ENCODE measurements around the gene EIF2B2. TPM values are rescaled to one million over a fixed set of nuclear protein-coding genes. Genes with fewer than 3 reads are reported as not detected.

Gene EIF2B2
- total RNA-seq, 4 donors from 2014 or later = 19.0 to 33.0 (median 26.3) TPM

GRCh38 chr14:75050852-75051555 lies 48.3 kb downstream of the EIF2B2 start, which contains the start of gene MLH3:
Gene MLH3, minus strand, starts transcription at chr14:75051467. Its CDS starts 1,812 bp downstream, at chr14:75049655.
- TF ChIP-seq CTCF (IDR thresholded peaks at IDR 0.05; ENCODE audit: low read depth) = no peak

GRCh38 chr14:75051556-75051899 lies 48.8 kb downstream of the EIF2B2 start:
- no peak for TF ChIP-seq CTCF (IDR thresholded peaks at IDR 0.05; ENCODE audit: low read depth)

GRCh38 chr14:75053396-75054291 lies 50.9 kb downstream of the EIF2B2 start:
- no peak for TF ChIP-seq CTCF (IDR thresholded peaks at IDR 0.05; ENCODE audit: low read depth)

- TF ChIP-seq CTCF (IDR thresholded peaks at IDR 0.05; ENCODE audit: low read depth) = no peak
Observed at GRCh38 chr14:75054421-75054820, 51.7 kb downstream of the EIF2B2 start.

GRCh38 chr14:75059642-75060041 lies 56.9 kb downstream of the EIF2B2 start:
- TF ChIP-seq CTCF (IDR thresholded peaks at IDR 0.05; ENCODE audit: low read depth) = no peak

GRCh38 chr14:75060420-75060819 lies 57.7 kb downstream of the EIF2B2 start:
- TF ChIP-seq CTCF (IDR thresholded peaks at IDR 0.05; ENCODE audit: low read depth) = no peak

Small RNA genes lying within 50 kb of the gene (small RNA-seq; reads per million reads assigned to genes)
- not detected for gene RNU6-689P

Other genes with a start within 250 kb of the EIF2B2 start
- gene YLPM1, start 239.6 kb upstream of the EIF2B2 start, total RNA-seq = 10 to 100 TPM; 44.2 to 61.6 (median 50.6) TPM
- not detected for gene PROX2, start 126.8 kb upstream of the EIF2B2 start, total RNA-seq
- 100 to 1,000 TPM in 2 of 4 donors, 10 to 100 TPM in 2; 91.8 to 152 (median 109) TPM for gene DLST, start 121.0 kb upstream of the EIF2B2 start, total RNA-seq
- 10 to 100 TPM in 1 of 4 donors, 1 to 10 TPM in 3; 1.1 to 13.6 (median 3.7) TPM for gene RPS6KL1, start 79.7 kb upstream of the EIF2B2 start, total RNA-seq
- gene PGF, start 47.3 kb upstream of the EIF2B2 start, total RNA-seq = 1 to 10 TPM in 3 of 4 donors, under 1 TPM in 1; 0.68 to 3.5 (median 2.4) TPM
- 10 to 100 TPM; 27.4 to 41.9 (median 31.1) TPM for gene MLH3, start 48.5 kb downstream of the EIF2B2 start, total RNA-seq
- gene ACYP1, start 61.1 kb downstream of the EIF2B2 start, total RNA-seq = 10 to 100 TPM in 3 of 4 donors, 1 to 10 TPM in 1; 8.1 to 14.1 (median 11.5) TPM
- 1 to 10 TPM in 2 of 4 donors, under 1 TPM in 2; 0.51 to 4.2 (median 1.6) TPM for gene ZC2HC1C, start 66.7 kb downstream of the EIF2B2 start, total RNA-seq
- gene NEK9, start 124.1 kb downstream of the EIF2B2 start, total RNA-seq = 10 to 100 TPM; 47.1 to 66.1 (median 59.4) TPM
- 100 to 1,000 TPM; 226 to 421 (median 365) TPM for gene TMED10, start 173.7 kb downstream of the EIF2B2 start, total RNA-seq